Measurements from ENCODE around the gene EDAR.

EDAR gene

GRCh38 chr2:109000738-109001137 lies 11.7 kb upstream of the EDAR start:
- no peak for DNase-seq

- DNase-seq, result no peak
These were observed 9.9 kb upstream of the EDAR start for GRCh38 chr2:108998911-108999310.

- no peak for DNase-seq
These were observed 5.2 kb upstream of the EDAR start for GRCh38 chr2:108994178-108994577.

- no peak for DNase-seq
These were observed 4.3 kb upstream of the EDAR start for GRCh38 chr2:108993095-108993937.

GRCh38 chr2:108988076-108988795 lies 784 bp downstream of the EDAR start:
- no peak for DNase-seq

GRCh38 chr2:108986916-108987510 lies 2.0 kb downstream of the EDAR start:
- DNase-seq, result no peak

GRCh38 chr2:108983610-108984009 lies 5.4 kb downstream of the EDAR start:
- no peak for DNase-seq

- DNase-seq, result no peak
These were observed 6.0 kb downstream of the EDAR start for GRCh38 chr2:108983061-108983460.

- DNase-seq, result no peak
These were observed 6.8 kb downstream of the EDAR start for GRCh38 chr2:108982259-108982679.

GRCh38 chr2:108981846-108982245 lies 7.2 kb downstream of the EDAR start:
- DNase-seq, result no peak

GRCh38 chr2:108980076-108980475 lies 8.9 kb downstream of the EDAR start:
- DNase-seq, result no peak

- no peak for DNase-seq
These were observed 9.6 kb downstream of the EDAR start for GRCh38 chr2:108979461-108979860.

GRCh38 chr2:108978709-108979111 lies 10.3 kb downstream of the EDAR start:
- no peak for DNase-seq

- no peak for DNase-seq
These were observed 13.2 kb downstream of the EDAR start for GRCh38 chr2:108975613-108976435.

GRCh38 chr2:108974674-108975073 lies 14.3 kb downstream of the EDAR start:
- DNase-seq, result no peak

GRCh38 chr2:108972663-108973062 lies 16.4 kb downstream of the EDAR start:
- DNase-seq, result no peak

GRCh38 chr2:108971661-108972566 lies 17.1 kb downstream of the EDAR start:
- DNase-seq, result no peak

GRCh38 chr2:108970369-108970768 lies 18.7 kb downstream of the EDAR start:
- DNase-seq, result no peak

- no peak for DNase-seq
These were observed 19.2 kb downstream of the EDAR start for GRCh38 chr2:108969856-108970255.

GRCh38 chr2:108968619-108969018 lies 20.4 kb downstream of the EDAR start:
- DNase-seq, result no peak

GRCh38 chr2:108967757-108968156 lies 21.3 kb downstream of the EDAR start:
- DNase-seq, result no peak
